Midbrain (tissue), 1 donor: ENCODE results near the gene SMIM26.
"Not testable (repeated sequence)": the region's sequence is repeated elsewhere in the genome, so short reads cannot be mapped to it uniquely, and the experiment has no call there.

Experiments used
- DNase-seq: peaks from one replicate; lab custom pipeline; 2025; lab: John Stamatoyannopoulos, UW

Gene SMIM26

GRCh38 chr20:18566892-18567738, at the start of gene SMIM26:
TSS of gene SMIM26 (plus strand) at chr20:18567432. CDS start at chr20:18567479, 47 bp downstream.
- DNase-seq = peak; percentile 93

GRCh38 chr20:18522066-18522465, 45.2 kb upstream of the SMIM26 start:
- not testable (repeated sequence) for DNase-seq

- no peak for DNase-seq
These were observed 44.2 kb upstream of the SMIM26 start for GRCh38 chr20:18523066-18523465.

- DNase-seq = no peak
These were observed 42.6 kb upstream of the SMIM26 start for GRCh38 chr20:18524646-18525045.

- DNase-seq = not testable (repeated sequence)
These were observed 40.5 kb upstream of the SMIM26 start for GRCh38 chr20:18526761-18527160.

GRCh38 chr20:18527339-18527738, 39.9 kb upstream of the SMIM26 start:
- no peak for DNase-seq

GRCh38 chr20:18527836-18528235, 39.4 kb upstream of the SMIM26 start:
- no peak for DNase-seq

GRCh38 chr20:18529041-18529440, 38.2 kb upstream of the SMIM26 start:
- DNase-seq = no peak

- no peak for DNase-seq
These were observed 34.6 kb upstream of the SMIM26 start for GRCh38 chr20:18532626-18533025.

- no peak for DNase-seq
These were observed 33.7 kb upstream of the SMIM26 start for GRCh38 chr20:18533491-18533890.

- DNase-seq = no peak
These were observed 33.1 kb upstream of the SMIM26 start for GRCh38 chr20:18533978-18534644.

GRCh38 chr20:18537651-18538050, 29.6 kb upstream of the SMIM26 start:
- no peak for DNase-seq

GRCh38 chr20:18541741-18542140, 25.5 kb upstream of the SMIM26 start:
- DNase-seq = no peak

GRCh38 chr20:18543216-18543615, 24.0 kb upstream of the SMIM26 start:
- DNase-seq = no peak

- no peak for DNase-seq
These were observed 23.3 kb upstream of the SMIM26 start for GRCh38 chr20:18543932-18544331.

GRCh38 chr20:18545566-18545965, 21.7 kb upstream of the SMIM26 start:
- DNase-seq = no peak

- DNase-seq = no peak
These were observed 18.8 kb upstream of the SMIM26 start for GRCh38 chr20:18548465-18548864.

GRCh38 chr20:18553746-18554145, 13.5 kb upstream of the SMIM26 start:
- no peak for DNase-seq

GRCh38 chr20:18567739-18568091, 483 bp downstream of the SMIM26 start:
- DNase-seq = no peak

GRCh38 chr20:18571009-18571408, 3.8 kb downstream of the SMIM26 start:
- no peak for DNase-seq

GRCh38 chr20:18571578-18571977, 4.3 kb downstream of the SMIM26 start:
- no peak for DNase-seq

- no peak for DNase-seq
These were observed 10.7 kb downstream of the SMIM26 start for GRCh38 chr20:18577942-18578341.

- DNase-seq = no peak
These were observed 11.3 kb downstream of the SMIM26 start for GRCh38 chr20:18578581-18578980.
